SK-N-MC (cell line): ENCODE measurements around the gene HLA-DOA.

Source experiments
- DNase-seq: peaks from one replicate; pipeline ENCODE4 v3.0.0-alpha.2; 2011; ENCODE audit warnings: low read depth, low spot score
- H3K27ac ChIP-seq: fragments of 200-600 bp; sonication (generic); 2 replicates; pipeline ENCODE4 v1.5.1; 2016; ENCODE audit warnings: mixed run types
- H3K36me3 ChIP-seq: fragments of 200-600 bp; sonication (generic); 2 replicates; pipeline ENCODE4 v1.6.1; 2017; ENCODE audit warnings: antibody characterized with exemption, low read length, mixed read lengths; ENCODE audit not compliant: insufficient read depth
- H3K4me3 ChIP-seq: fragments of 200-600 bp; sonication (generic); 2 replicates; pipeline ENCODE4 v1.5.1; 2016
- H3K9ac ChIP-seq: fragments of 200-600 bp; sonication (generic); 2 replicates; pipeline ENCODE4 v1.8.0; 2017; ENCODE audit warnings: mixed run types, mixed read lengths; ENCODE audit not compliant: insufficient read length
- H3K9me3 ChIP-seq: fragments of 200-600 bp; sonication (generic); 2 replicates; pipeline ENCODE4 v1.6.1; 2017; ENCODE audit warnings: low read depth, mild to moderate bottlenecking, antibody characterized with exemption, low read length, moderate library complexity, mixed read lengths
- EZH2 ChIP-seq: fragments of 200-600 bp; sonication (generic); IDR thresholded peaks from one replicate; pipeline ENCODE4 v1.6.1; 2017; ENCODE audit warnings: antibody characterized with exemption
- FOXP2 ChIP-seq: optimal IDR thresholded peaks from 2 replicates; pipeline ENCODE3; 2011; ENCODE audit warnings: mild to moderate bottlenecking, moderate library complexity; ENCODE audit not compliant: insufficient read depth; ENCODE audit errors: extremely low read length, control extremely low read depth
- POLR2AphosphoS5 ChIP-seq: IDR thresholded peaks from 2 replicates; pipeline ENCODE4 v1.6.1; 2012; ENCODE audit warnings: mild to moderate bottlenecking, low read depth, low read length, borderline replicate concordance

Gene HLA-DOA

GRCh38 chr6:32970413-32971241 lies 38.8 kb downstream of the HLA-DOA start:
- H3K36me3 ChIP-seq, result peaks cover 34% of the 10 kb centered on the region
- no peak for DNase-seq
- H3K9me3 ChIP-seq, result no peaks in the 10 kb centered on the region
- TF ChIP-seq EZH2, result no peak
- no peak; the same call in 1 of the 2 replicates for TF ChIP-seq POLR2AphosphoS5
- TF ChIP-seq FOXP2, result no peak
- H3K4me3 ChIP-seq, result peak overlapping the region; percentile 88
- H3K9ac ChIP-seq, result peak overlapping the region; percentile 99
- H3K27ac ChIP-seq, result peak overlapping the region; percentile 100

- TF ChIP-seq EZH2, result no peak
- TF ChIP-seq POLR2AphosphoS5, result peak; percentile 71
- no peak for TF ChIP-seq FOXP2
- Histone ChIP-seq H3K9me3 (no peaks in the 10 kb centered on the region), H3K27ac (peak overlapping the region; percentile 100), H3K36me3 (peaks cover 27% of the 10 kb centered on the region), H3K4me3 (peak overlapping the region; percentile 88), H3K9ac (peak overlapping the region; percentile 99)
- DNase-seq, result no peak
Observed at GRCh38 chr6:32969685-32970412, 39.5 kb downstream of the HLA-DOA start.

GRCh38 chr6:32968867-32969684 lies 40.3 kb downstream of the HLA-DOA start:
- Histone ChIP-seq H3K27ac (peak overlapping the region; percentile 100), H3K9ac (peak overlapping the region; percentile 99), H3K36me3 (peaks cover 19% of the 10 kb centered on the region), H3K9me3 (no peaks in the 10 kb centered on the region), H3K4me3 (peak overlapping the region; percentile 88)
- no peak for DNase-seq
- TF ChIP-seq EZH2 (no peak), FOXP2 (no peak), POLR2AphosphoS5 (no peak; the same call in 1 of the 2 replicates)

- Histone ChIP-seq H3K9ac (peak within 1 kb of the TSS; percentile 99), H3K4me3 (peak within 1 kb of the TSS; percentile 88), H3K27ac (peak within 1 kb of the TSS; percentile 100), H3K36me3 (peaks cover 11% of the 10 kb centered on the region), H3K9me3 (no peaks in the 10 kb centered on the region)
- DNase-seq, result no peak
- TF ChIP-seq EZH2 (no peak), POLR2AphosphoS5 (peak; percentile 82)
Observed at GRCh38 chr6:32968093-32968866, 41.1 kb downstream of the HLA-DOA start, which contains the start of gene BRD2. TSS of gene BRD2 (plus strand) at chr6:32968594. CDS start at chr6:32972899, 4,305 bp downstream.

- H3K9ac ChIP-seq, result peak overlapping the region; percentile 99
- TF ChIP-seq EZH2 (no peak), POLR2AphosphoS5 (no peak), FOXP2 (no peak)
- peaks cover 2% of the 10 kb centered on the region for H3K36me3 ChIP-seq
- H3K9me3 ChIP-seq, result no peaks in the 10 kb centered on the region
- DNase-seq, result no peak
- peak overlapping the region; percentile 100; the same call in 1 of the 2 replicates for H3K27ac ChIP-seq
- H3K4me3 ChIP-seq, result peak overlapping the region; percentile 88
Observed at GRCh38 chr6:32967151-32968091, 42.0 kb downstream of the HLA-DOA start.

- Histone ChIP-seq H3K9ac (no peak overlapping the region), H3K4me3 (no peak overlapping the region), H3K36me3 (no peaks in the 10 kb centered on the region), H3K27ac (no peak overlapping the region), H3K9me3 (no peaks in the 10 kb centered on the region)
- DNase-seq, result no peak
- TF ChIP-seq FOXP2 (no peak), POLR2AphosphoS5 (no peak), EZH2 (no peak)
Observed at GRCh38 chr6:32964776-32965175, 44.6 kb downstream of the HLA-DOA start.

GRCh38 chr6:32963866-32964265 lies 45.5 kb downstream of the HLA-DOA start:
- no peak for DNase-seq
- no peak overlapping the region for H3K27ac ChIP-seq
- H3K9me3 ChIP-seq, result no peaks in the 10 kb centered on the region
- H3K4me3 ChIP-seq, result no peak overlapping the region
- H3K9ac ChIP-seq, result no peak overlapping the region
- TF ChIP-seq POLR2AphosphoS5 (no peak), EZH2 (no peak)
- no peaks in the 10 kb centered on the region for H3K36me3 ChIP-seq
